Measurements from ENCODE around the gene C6orf62.
A peak's percentile ranks its signal among the peaks of the same experiment; 100 is the strongest.
"Not testable (repeated sequence)": the region's sequence is repeated elsewhere in the genome, so short reads cannot be mapped to it uniquely, and the experiment has no call there.

Gene C6orf62

GRCh38 chr6:24719125-24719971 is at the start of gene C6orf62:
C6orf62 (minus strand) TSS chr6:24719154; CDS start chr6:24718668, 486 bp downstream.
- Histone ChIP-seq H3K27ac (peak within 1 kb of the TSS; percentile 98), H3K9me3 (no peaks in the 10 kb centered on the region), H3K4me1 (ENCODE audit: control insufficient read depth in 1 of 2, insufficient read depth in 1 of 2, low read depth in 1 of 2, low read length in 1 of 2) (peaks cover 42 to 46% of the 10 kb centered on the region in 2 experiments), H3K4me3 (ENCODE audit: low read depth in 1 of 2, low read length in 1 of 2) (peak within 1 kb of the TSS; percentile 80 to 99), H3K36me3 (peaks cover 44% of the 10 kb centered on the region), H3K27me3 (no peaks in the 10 kb centered on the region)
- TF ChIP-seq, protein P1, sequence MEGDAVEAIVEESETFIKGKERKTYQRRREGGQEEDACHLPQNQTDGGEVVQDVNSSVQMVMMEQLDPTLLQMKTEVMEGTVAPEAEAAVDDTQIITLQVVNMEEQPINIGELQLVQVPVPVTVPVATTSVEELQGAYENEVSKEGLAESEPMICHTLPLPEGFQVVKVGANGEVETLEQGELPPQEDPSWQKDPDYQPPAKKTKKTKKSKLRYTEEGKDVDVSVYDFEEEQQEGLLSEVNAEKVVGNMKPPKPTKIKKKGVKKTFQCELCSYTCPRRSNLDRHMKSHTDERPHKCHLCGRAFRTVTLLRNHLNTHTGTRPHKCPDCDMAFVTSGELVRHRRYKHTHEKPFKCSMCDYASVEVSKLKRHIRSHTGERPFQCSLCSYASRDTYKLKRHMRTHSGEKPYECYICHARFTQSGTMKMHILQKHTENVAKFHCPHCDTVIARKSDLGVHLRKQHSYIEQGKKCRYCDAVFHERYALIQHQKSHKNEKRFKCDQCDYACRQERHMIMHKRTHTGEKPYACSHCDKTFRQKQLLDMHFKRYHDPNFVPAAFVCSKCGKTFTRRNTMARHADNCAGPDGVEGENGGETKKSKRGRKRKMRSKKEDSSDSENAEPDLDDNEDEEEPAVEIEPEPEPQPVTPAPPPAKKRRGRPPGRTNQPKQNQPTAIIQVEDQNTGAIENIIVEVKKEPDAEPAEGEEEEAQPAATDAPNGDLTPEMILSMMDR (IDR thresholded peaks at IDR 0.05) = peak; percentile 36

GRCh38 chr6:24768361-24768760 is 49.4 kb upstream of the C6orf62 start:
- H3K9me3 ChIP-seq = no peaks in the 10 kb centered on the region
- TF ChIP-seq, protein P1 (IDR thresholded peaks at IDR 0.05) = no peak
- no peaks in the 10 kb centered on the region for H3K36me3 ChIP-seq

DNA sequence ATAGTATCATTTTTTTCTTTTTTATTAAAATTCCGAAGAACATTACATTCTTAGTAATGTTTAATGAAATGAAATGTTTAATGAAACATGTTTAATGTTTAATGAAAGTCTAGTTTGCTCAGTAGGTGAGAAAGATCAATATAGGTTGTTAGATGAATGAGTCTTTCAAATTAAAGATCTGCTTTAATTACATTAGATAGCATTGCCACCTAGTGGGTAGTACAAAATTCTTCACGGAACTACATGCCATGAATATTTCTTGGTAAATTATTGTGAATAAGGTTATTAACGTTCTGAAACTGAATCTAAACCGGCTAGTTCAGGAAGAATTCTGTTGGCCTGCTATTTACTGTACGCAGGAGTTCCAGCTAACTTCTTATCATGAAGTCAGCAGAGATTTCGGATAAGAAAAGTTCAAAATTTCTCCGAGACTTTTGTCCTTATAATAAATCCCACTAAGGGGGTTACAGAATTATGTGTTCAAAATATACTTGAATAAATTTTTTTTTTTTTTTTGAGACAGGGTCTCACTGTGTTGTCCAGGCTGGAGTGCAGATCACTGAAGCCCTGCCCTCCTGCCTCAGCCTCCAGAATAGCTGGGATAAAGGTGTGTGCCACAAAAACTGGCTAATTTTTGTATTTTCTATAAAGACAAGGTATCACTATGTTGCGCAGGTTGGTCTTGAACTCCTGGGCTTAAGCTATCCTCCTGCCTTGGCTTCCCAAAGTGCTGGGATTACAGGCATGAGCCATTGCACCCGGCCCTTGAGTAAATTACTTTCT is 47.9 kb upstream of the C6orf62 start:
- H3K27me3 ChIP-seq = no peaks in the 10 kb centered on the region
- H3K27ac ChIP-seq = no peak overlapping the region
- TF ChIP-seq, protein P1 (IDR thresholded peaks at IDR 0.05) = no peak
- H3K4me3 ChIP-seq (ENCODE audit: low read depth in 1 of 2, low read length in 1 of 2) = no peak overlapping the region
- H3K9me3 ChIP-seq = no peaks in the 10 kb centered on the region
- no peaks in the 10 kb centered on the region for H3K36me3 ChIP-seq
- no peaks in the 10 kb centered on the region for H3K4me1 ChIP-seq (ENCODE audit: control insufficient read depth in 1 of 2, insufficient read depth in 1 of 2, low read depth in 1 of 2, low read length in 1 of 2)

More at GRCh38 chr6:24768361-24768760, 49.4 kb upstream of the C6orf62 start:
- Histone ChIP-seq H3K27ac (no peak overlapping the region), H3K27me3 (no peaks in the 10 kb centered on the region), H3K4me3 (ENCODE audit: low read depth in 1 of 2, low read length in 1 of 2) (no peak overlapping the region), H3K4me1 (ENCODE audit: control insufficient read depth in 1 of 2, insufficient read depth in 1 of 2, low read depth in 1 of 2, low read length in 1 of 2) (no peaks in the 10 kb centered on the region)

DNA sequence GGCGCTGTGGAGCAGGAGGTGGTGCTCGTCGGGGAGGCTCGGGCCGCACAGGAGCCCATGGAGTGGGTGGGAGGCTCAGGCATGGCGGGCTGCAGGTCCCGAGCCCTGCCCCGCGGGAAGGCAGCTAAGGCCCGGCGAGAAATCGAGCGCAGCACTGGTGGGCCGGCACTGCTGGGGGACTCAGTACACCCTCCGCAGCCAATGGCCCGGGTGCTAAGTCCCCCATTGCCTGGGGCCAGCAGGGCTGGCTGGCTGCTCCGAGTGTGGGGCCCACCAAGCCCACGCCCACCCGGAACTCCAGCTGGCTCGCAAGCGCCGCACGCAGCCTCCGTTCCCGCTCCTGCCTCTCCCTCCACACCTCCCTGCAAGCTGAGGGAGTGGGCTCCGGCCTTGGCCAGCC is 47.0 kb upstream of the C6orf62 start:
- H3K36me3 ChIP-seq; H3K27ac ChIP-seq; H3K4me3 ChIP-seq (ENCODE audit: low read depth in 1 of 2, low read length in 1 of 2); H3K27me3 ChIP-seq; H3K4me1 ChIP-seq (ENCODE audit: control insufficient read depth in 1 of 2, insufficient read depth in 1 of 2, low read depth in 1 of 2, low read length in 1 of 2); H3K9me3 ChIP-seq: not testable (repeated sequence)

GRCh38 chr6:24764833-24765828 is 46.2 kb upstream of the C6orf62 start:
- not testable (repeated sequence) for H3K9me3 ChIP-seq; H3K4me1 ChIP-seq (ENCODE audit: control insufficient read depth in 1 of 2, insufficient read depth in 1 of 2, low read depth in 1 of 2, low read length in 1 of 2); H3K27ac ChIP-seq; H3K4me3 ChIP-seq (ENCODE audit: low read depth in 1 of 2, low read length in 1 of 2); H3K36me3 ChIP-seq; H3K27me3 ChIP-seq

- Histone ChIP-seq H3K27ac (no peak overlapping the region), H3K4me1 (ENCODE audit: control insufficient read depth in 1 of 2, insufficient read depth in 1 of 2, low read depth in 1 of 2, low read length in 1 of 2) (no peaks in the 10 kb centered on the region), H3K9me3 (no peaks in the 10 kb centered on the region), H3K4me3 (ENCODE audit: low read depth in 1 of 2, low read length in 1 of 2) (no peak overlapping the region), H3K27me3 (no peaks in the 10 kb centered on the region), H3K36me3 (no peaks in the 10 kb centered on the region)
- TF ChIP-seq, protein P1 (IDR thresholded peaks at IDR 0.05) = no peak
Observed at GRCh38 chr6:24763578-24763977, 44.6 kb upstream of the C6orf62 start.
